Neutrophil (primary cell): ENCODE measurements around the gene TTN.

Source experiments
- H3K27ac ChIP-seq: fragments of 200-600 bp; sonication (generic); 2 replicates; pipeline ENCODE4 v1.5.1; 2016; ENCODE audit warnings: mild to moderate bottlenecking, moderate library complexity
- H3K27me3 ChIP-seq: fragments of 200-600 bp; sonication (generic); 2 replicates; pipeline ENCODE4 v1.6.0; 2016; ENCODE audit warnings: mild to moderate bottlenecking
- H3K36me3 ChIP-seq: fragments of 200-600 bp; sonication (generic); 2 replicates; pipeline ENCODE4 v1.5.1; 2017
- H3K4me1 ChIP-seq, 2 experiments: fragments of 200-600 bp in 1 of 2; sonication (generic) in 1 of 2; 1 replicate in 1 of 2; 2 replicates in 1 of 2; pipeline versions ENCODE4 v1.5.1 to v1.6.1; 2013 to 2016; ENCODE audit warnings: low read depth in 1 of 2, low read length in 1 of 2, mild to moderate bottlenecking in 1 of 2, moderate library complexity in 1 of 2; ENCODE audit not compliant: control insufficient read depth in 1 of 2, insufficient read depth in 1 of 2
- H3K4me3 ChIP-seq, 2 experiments: fragments of 200-600 bp in 1 of 2; sonication (generic) in 1 of 2; 1 replicate in 1 of 2; 2 replicates in 1 of 2; pipeline ENCODE4 v1.5.1; 2013 to 2016; ENCODE audit warnings: low read depth in 1 of 2, low read length in 1 of 2, mild to moderate bottlenecking in 1 of 2, moderate library complexity in 1 of 2
- H3K9me3 ChIP-seq: fragments of 200-600 bp; sonication (generic); 2 replicates; pipeline ENCODE4 v1.5.1; 2016
- TF ChIP-seq, protein P1 (sequence below): fragments of 200-600 bp; sonication (generic); IDR thresholded peaks from 2 replicates; pipeline ENCODE4 v1.5.1; 2016; ENCODE audit warnings: antibody characterized with exemption

The TTN gene

DNA sequence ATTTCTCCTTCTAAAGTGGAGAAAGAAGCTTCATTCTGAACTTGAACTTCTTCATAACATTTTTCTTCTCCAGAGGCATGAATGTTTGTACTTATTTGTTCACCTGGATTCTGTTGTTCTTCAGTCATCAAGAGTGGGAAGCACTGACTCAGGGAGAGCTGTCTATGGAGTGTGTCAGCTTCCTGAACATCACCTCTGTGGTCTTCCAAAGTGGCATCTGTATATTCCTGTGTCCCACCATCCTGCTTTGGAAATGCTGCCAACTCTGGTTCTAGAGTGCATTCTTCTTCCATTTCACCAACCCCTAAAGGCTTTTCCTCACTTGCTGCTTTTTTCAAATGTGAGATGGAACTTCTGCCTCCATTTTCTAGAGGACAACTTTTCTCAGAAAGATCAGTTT lies 59.5 kb downstream of the TTN start:
- Histone ChIP-seq H3K4me1 (no peaks in the 10 kb centered on the region), H3K4me3 (no peak overlapping the region), H3K9me3 (no peaks in the 10 kb centered on the region), H3K27me3 (peaks cover 11% of the 10 kb centered on the region), H3K36me3 (no peaks in the 10 kb centered on the region), H3K27ac (no peak overlapping the region)
- TF ChIP-seq, protein P1, sequence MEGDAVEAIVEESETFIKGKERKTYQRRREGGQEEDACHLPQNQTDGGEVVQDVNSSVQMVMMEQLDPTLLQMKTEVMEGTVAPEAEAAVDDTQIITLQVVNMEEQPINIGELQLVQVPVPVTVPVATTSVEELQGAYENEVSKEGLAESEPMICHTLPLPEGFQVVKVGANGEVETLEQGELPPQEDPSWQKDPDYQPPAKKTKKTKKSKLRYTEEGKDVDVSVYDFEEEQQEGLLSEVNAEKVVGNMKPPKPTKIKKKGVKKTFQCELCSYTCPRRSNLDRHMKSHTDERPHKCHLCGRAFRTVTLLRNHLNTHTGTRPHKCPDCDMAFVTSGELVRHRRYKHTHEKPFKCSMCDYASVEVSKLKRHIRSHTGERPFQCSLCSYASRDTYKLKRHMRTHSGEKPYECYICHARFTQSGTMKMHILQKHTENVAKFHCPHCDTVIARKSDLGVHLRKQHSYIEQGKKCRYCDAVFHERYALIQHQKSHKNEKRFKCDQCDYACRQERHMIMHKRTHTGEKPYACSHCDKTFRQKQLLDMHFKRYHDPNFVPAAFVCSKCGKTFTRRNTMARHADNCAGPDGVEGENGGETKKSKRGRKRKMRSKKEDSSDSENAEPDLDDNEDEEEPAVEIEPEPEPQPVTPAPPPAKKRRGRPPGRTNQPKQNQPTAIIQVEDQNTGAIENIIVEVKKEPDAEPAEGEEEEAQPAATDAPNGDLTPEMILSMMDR: no peak

DNA sequence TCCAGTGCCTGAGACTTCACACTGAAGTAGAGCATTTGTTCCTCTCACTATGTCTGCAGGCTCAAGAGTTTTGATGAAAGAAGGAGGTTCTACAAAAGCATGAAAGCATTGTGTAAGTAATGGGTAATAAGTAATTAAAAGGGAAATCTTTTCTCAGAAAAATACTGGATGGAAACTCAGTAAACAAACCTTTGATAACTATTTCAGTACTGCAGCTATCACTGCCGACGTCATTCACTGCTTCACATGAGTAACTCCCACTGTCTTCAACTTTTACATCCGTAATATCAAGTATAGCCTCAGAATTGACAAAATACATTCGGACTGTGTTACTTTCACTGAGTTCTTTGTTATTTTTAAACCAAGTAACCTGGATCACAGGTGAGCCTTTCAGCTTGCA lies 72.7 kb downstream of the TTN start:
- Histone ChIP-seq H3K27ac (no peak overlapping the region), H3K4me1 (peaks cover 0 to 12% of the 10 kb centered on the region in 2 experiments), H3K9me3 (no peaks in the 10 kb centered on the region), H3K4me3 (no peak overlapping the region), H3K36me3 (no peaks in the 10 kb centered on the region), H3K27me3 (peaks cover 5% of the 10 kb centered on the region)
- TF ChIP-seq, protein P1: no peak

DNA sequence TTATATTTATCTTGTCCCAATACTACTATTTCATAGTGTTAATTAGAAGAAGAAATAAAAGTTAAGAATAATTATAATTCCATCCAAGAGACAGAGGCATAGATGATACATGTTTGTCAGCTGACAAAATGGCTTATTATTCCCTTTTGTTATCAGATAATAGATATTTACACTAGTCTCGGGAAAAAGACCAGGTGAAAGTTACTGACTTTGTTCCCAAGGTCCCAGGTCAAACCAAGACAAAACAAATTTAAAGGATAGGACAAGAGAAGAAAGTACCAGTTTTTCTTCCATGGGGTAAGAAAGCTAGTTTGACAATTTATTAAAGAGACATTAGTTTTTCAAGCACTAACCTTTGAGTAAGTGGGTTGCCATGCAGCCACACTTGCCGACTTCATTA lies 73.2 kb downstream of the TTN start:
- H3K4me3 ChIP-seq: no peak overlapping the region
- no peak overlapping the region for H3K27ac ChIP-seq
- H3K4me1 ChIP-seq: peaks cover 0 to 12% of the 10 kb centered on the region in 2 experiments
- TF ChIP-seq, protein P1: no peak
- H3K27me3 ChIP-seq: peaks cover 5% of the 10 kb centered on the region
- no peaks in the 10 kb centered on the region for H3K9me3 ChIP-seq
- H3K36me3 ChIP-seq: no peaks in the 10 kb centered on the region

DNA sequence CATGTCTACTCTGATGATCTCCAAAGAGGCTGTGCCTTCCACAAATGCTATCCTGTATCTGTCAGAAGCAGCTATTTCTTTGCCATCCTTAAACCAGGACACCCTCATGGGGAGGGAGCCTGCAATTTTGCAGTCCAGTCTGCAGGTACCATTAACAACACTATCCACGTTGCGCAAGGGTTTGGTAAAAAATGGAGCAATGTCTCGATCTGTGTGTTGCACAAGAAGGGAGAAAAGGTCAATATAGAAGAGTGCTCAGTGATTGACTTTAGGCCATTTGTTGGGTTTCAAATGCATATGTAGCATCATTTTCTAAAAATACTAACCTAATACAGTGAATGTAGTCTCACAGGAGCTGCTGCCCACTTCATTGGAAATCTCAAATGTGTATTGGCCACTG lies 74.3 kb downstream of the TTN start:
- no peak overlapping the region for H3K27ac ChIP-seq
- H3K36me3 ChIP-seq: no peaks in the 10 kb centered on the region
- peaks cover 0 to 12% of the 10 kb centered on the region in 2 experiments for H3K4me1 ChIP-seq
- TF ChIP-seq, protein P1: no peak
- H3K27me3 ChIP-seq: peaks cover 1% of the 10 kb centered on the region
- H3K4me3 ChIP-seq: no peak overlapping the region
- no peaks in the 10 kb centered on the region for H3K9me3 ChIP-seq

GRCh38 chr2:178731300-178731699 lies 75.9 kb downstream of the TTN start:
- Histone ChIP-seq H3K4me1 (peaks cover 9 to 22% of the 10 kb centered on the region in 2 experiments), H3K36me3 (no peaks in the 10 kb centered on the region), H3K9me3 (no peaks in the 10 kb centered on the region), H3K4me3 (no peak overlapping the region), H3K27me3 (no peaks in the 10 kb centered on the region), H3K27ac (no peak overlapping the region)
- TF ChIP-seq, protein P1: no peak

DNA sequence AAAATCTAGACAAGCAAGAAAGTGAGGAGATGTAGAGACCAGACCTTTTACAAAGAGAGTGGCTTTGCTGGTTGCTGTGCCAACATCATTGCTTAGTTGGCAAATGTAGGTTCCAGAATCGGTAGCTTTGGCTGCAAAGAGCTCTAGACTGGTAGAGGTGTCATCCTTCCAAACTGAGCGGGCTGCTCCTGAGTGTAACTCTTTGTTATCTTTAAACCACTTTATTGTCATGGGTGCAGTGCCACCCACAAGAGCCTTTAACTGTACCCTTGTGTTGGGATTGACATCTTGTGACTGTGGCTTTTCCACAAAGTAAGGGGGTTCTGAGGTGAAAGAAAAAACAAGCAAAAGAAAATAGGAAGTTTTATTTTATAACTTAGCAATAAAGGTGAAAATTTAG lies 77.2 kb downstream of the TTN start:
- Histone ChIP-seq H3K36me3 (no peaks in the 10 kb centered on the region), H3K4me1 (peaks cover 20 to 34% of the 10 kb centered on the region in 2 experiments), H3K27me3 (no peaks in the 10 kb centered on the region), H3K9me3 (no peaks in the 10 kb centered on the region), H3K4me3 (no peak overlapping the region), H3K27ac (no peak overlapping the region)
- TF ChIP-seq, protein P1: no peak
